Measurements from ENCODE around the gene SPRTN.

DNA sequence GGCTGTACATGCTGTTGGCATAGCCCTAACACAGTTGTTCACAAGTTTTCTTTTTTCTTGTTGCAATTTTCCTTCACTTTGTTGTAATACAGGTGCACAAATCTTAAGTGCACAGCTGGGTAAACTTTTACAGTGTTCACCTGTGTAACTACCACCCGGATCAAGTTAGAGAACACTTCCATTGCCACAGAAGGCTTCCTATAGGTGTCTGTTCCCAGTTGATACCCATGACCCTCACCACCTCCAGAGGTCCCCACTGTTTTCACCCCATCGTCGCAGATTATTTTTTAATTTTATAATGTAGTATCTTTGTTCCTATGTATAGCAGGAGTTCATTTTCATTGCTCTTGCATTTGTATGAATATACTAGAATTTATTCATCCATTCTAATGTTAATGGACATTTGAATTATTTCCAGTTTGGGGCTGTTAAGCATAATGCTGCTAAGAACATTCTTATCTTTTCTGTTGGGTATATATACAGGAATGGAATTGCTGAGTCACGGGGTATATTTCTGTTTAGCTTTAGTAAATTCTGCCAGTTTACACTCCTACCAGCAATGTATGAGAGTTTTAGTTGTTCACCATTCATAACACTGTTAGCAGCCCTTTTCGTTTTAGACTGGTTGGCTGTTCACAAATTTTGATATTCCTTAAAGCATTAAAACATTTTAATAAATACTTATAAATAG lies 16.4 kb downstream of the SPRTN start:
- TF ChIP-seq POLR2AphosphoS5 (IDR thresholded peaks at IDR 0.05): no peak
- TF ChIP-seq, protein P1, sequence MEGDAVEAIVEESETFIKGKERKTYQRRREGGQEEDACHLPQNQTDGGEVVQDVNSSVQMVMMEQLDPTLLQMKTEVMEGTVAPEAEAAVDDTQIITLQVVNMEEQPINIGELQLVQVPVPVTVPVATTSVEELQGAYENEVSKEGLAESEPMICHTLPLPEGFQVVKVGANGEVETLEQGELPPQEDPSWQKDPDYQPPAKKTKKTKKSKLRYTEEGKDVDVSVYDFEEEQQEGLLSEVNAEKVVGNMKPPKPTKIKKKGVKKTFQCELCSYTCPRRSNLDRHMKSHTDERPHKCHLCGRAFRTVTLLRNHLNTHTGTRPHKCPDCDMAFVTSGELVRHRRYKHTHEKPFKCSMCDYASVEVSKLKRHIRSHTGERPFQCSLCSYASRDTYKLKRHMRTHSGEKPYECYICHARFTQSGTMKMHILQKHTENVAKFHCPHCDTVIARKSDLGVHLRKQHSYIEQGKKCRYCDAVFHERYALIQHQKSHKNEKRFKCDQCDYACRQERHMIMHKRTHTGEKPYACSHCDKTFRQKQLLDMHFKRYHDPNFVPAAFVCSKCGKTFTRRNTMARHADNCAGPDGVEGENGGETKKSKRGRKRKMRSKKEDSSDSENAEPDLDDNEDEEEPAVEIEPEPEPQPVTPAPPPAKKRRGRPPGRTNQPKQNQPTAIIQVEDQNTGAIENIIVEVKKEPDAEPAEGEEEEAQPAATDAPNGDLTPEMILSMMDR (IDR thresholded peaks at IDR 0.05): no peak
- TF ChIP-seq POLR2A (IDR thresholded peaks at IDR 0.05; ENCODE audit: low read depth): no peak
- TF ChIP-seq EP300 (IDR thresholded peaks at IDR 0.05): no peak
